ENCODE measurements around the gene GPR148.

- TF ChIP-seq CTCF (IDR thresholded peaks at IDR 0.05; ENCODE audit: poor library complexity), result no peak
- TF ChIP-seq EZH2 (IDR thresholded peaks at IDR 0.05; ENCODE audit: borderline replicate concordance), result no peak
- TF ChIP-seq EZH2phosphoT487 (IDR thresholded peaks at IDR 0.05; ENCODE audit: low read depth, severe bottlenecking, unreplicated experiment), result no peak
These were observed 8.7 kb downstream of the GPR148 start for GRCh38 chr2:130737592-130737991.

Data from hepatocyte (in vitro differentiated cells).